GM19193 (cell line): ENCODE measurements around the gene ATP5PD.

ENCODE experiments used
- POLR2A ChIP-seq: IDR thresholded peaks from 4 replicates; pipeline ENCODE4 v1.6.1; 2011; ENCODE audit not compliant: insufficient read depth, insufficient read length; ENCODE audit errors: extremely low read depth

ATP5PD gene

GRCh38 chr17:75081611-75082540 lies 35.1 kb upstream of the ATP5PD start:
- TF ChIP-seq POLR2A, result no peak

GRCh38 chr17:75079023-75079373 lies 32.2 kb upstream of the ATP5PD start:
- TF ChIP-seq POLR2A, result peak; percentile 7

GRCh38 chr17:75078284-75079022 lies 31.7 kb upstream of the ATP5PD start:
- TF ChIP-seq POLR2A, result peak; percentile 51

GRCh38 chr17:75077496-75078283 lies 30.9 kb upstream of the ATP5PD start:
- TF ChIP-seq POLR2A, result peak; percentile 68

- TF ChIP-seq POLR2A, result no peak
These were observed 30.3 kb upstream of the ATP5PD start for GRCh38 chr17:75077072-75077495.

GRCh38 chr17:75075597-75076336 lies 29.0 kb upstream of the ATP5PD start:
- TF ChIP-seq POLR2A, result no peak

- no peak for TF ChIP-seq POLR2A
These were observed 27.8 kb upstream of the ATP5PD start for GRCh38 chr17:75074532-75074931.

- TF ChIP-seq POLR2A, result no peak
These were observed 26.9 kb upstream of the ATP5PD start for GRCh38 chr17:75073618-75074047.

GRCh38 chr17:75069783-75070182 lies 23.0 kb upstream of the ATP5PD start:
- TF ChIP-seq POLR2A, result no peak

GRCh38 chr17:75068750-75069149 lies 22.0 kb upstream of the ATP5PD start:
- no peak for TF ChIP-seq POLR2A

- TF ChIP-seq POLR2A, result no peak
These were observed 21.1 kb upstream of the ATP5PD start for GRCh38 chr17:75067856-75068255.

- TF ChIP-seq POLR2A, result no peak
These were observed 18.9 kb upstream of the ATP5PD start for GRCh38 chr17:75065562-75066151.

- TF ChIP-seq POLR2A, result no peak
These were observed 18.2 kb upstream of the ATP5PD start for GRCh38 chr17:75064867-75065561.
